Measurements from ENCODE around the gene ATP8B2.
"Not testable (repeated sequence)": the region's sequence is repeated elsewhere in the genome, so short reads cannot be mapped to it uniquely, and the experiment has no call there.

The ATP8B2 gene

GRCh38 chr1:154324669-154325582, at the start of gene ATP8B2:
Gene ATP8B2, plus strand, starts transcription at chr1:154325525. Its CDS starts 2,617 bp downstream, at chr1:154328142.
- peak within 1 kb of the TSS; percentile 87 for H3K4me3 ChIP-seq
- peak within 1 kb of the TSS; percentile 98 for H3K4me2 ChIP-seq
- H3K9me3 ChIP-seq = no peaks in the 10 kb centered on the region
- H3K36me3 ChIP-seq = peaks cover 7% of the 10 kb centered on the region
- TF ChIP-seq Cebpa-rat (IDR thresholded peaks at IDR 0.05) = no peak
- H3K4me1 ChIP-seq = peaks cover 41% of the 10 kb centered on the region
- H4K20me1 ChIP-seq = peaks cover 22% of the 10 kb centered on the region
- peak within 1 kb of the TSS; percentile 98 for H3K27ac ChIP-seq
- H3K9ac ChIP-seq = peak within 1 kb of the TSS; percentile 97
- no peaks in the 10 kb centered on the region for H3K27me3 ChIP-seq

GRCh38 chr1:154276797-154277196, 48.5 kb upstream of the ATP8B2 start:
- H3K36me3 ChIP-seq = peaks cover 47% of the 10 kb centered on the region
- no peaks in the 10 kb centered on the region for H3K27me3 ChIP-seq
- TF ChIP-seq Cebpa-rat (IDR thresholded peaks at IDR 0.05) = no peak
- no peak overlapping the region for H3K27ac ChIP-seq
- H3K4me2 ChIP-seq = no peak overlapping the region
- H3K9ac ChIP-seq = no peak overlapping the region
- H3K4me1 ChIP-seq = peaks cover 18% of the 10 kb centered on the region
- no peaks in the 10 kb centered on the region for H4K20me1 ChIP-seq
- no peak overlapping the region for H3K4me3 ChIP-seq
- H3K9me3 ChIP-seq = no peaks in the 10 kb centered on the region

GRCh38 chr1:154287591-154287990, 37.7 kb upstream of the ATP8B2 start:
- H3K27ac ChIP-seq, H3K4me2 ChIP-seq, H4K20me1 ChIP-seq, H3K27me3 ChIP-seq, H3K4me3 ChIP-seq, H3K9ac ChIP-seq, H3K36me3 ChIP-seq, H3K4me1 ChIP-seq, H3K9me3 ChIP-seq: not testable (repeated sequence)

GRCh38 chr1:154288661-154289060, 36.7 kb upstream of the ATP8B2 start:
- Histone ChIP-seq H3K9ac (no peak overlapping the region), H3K4me2 (no peak overlapping the region), H3K4me1 (no peaks in the 10 kb centered on the region), H3K4me3 (no peak overlapping the region), H3K27me3 (no peaks in the 10 kb centered on the region), H3K9me3 (peaks cover 8% of the 10 kb centered on the region), H3K36me3 (no peaks in the 10 kb centered on the region), H4K20me1 (no peaks in the 10 kb centered on the region), H3K27ac (no peak overlapping the region)
- no peak for TF ChIP-seq Cebpa-rat (IDR thresholded peaks at IDR 0.05)

GRCh38 chr1:154290921-154291320, 34.4 kb upstream of the ATP8B2 start:
- H3K4me3 ChIP-seq = no peak overlapping the region
- no peak overlapping the region for H3K27ac ChIP-seq
- peaks cover 29% of the 10 kb centered on the region for H3K9me3 ChIP-seq
- H3K4me1 ChIP-seq = no peaks in the 10 kb centered on the region
- no peaks in the 10 kb centered on the region for H3K36me3 ChIP-seq
- no peak overlapping the region for H3K9ac ChIP-seq
- no peaks in the 10 kb centered on the region for H3K27me3 ChIP-seq
- no peak overlapping the region for H3K4me2 ChIP-seq
- no peak for TF ChIP-seq Cebpa-rat (IDR thresholded peaks at IDR 0.05)
- no peaks in the 10 kb centered on the region for H4K20me1 ChIP-seq

GRCh38 chr1:154295408-154296235, 29.7 kb upstream of the ATP8B2 start:
- no peaks in the 10 kb centered on the region for H4K20me1 ChIP-seq
- H3K4me1 ChIP-seq = no peaks in the 10 kb centered on the region
- no peak overlapping the region for H3K4me3 ChIP-seq
- no peak for TF ChIP-seq Cebpa-rat (IDR thresholded peaks at IDR 0.05)
- no peaks in the 10 kb centered on the region for H3K27me3 ChIP-seq
- H3K27ac ChIP-seq = no peak overlapping the region
- peaks cover 30% of the 10 kb centered on the region for H3K9me3 ChIP-seq
- no peak overlapping the region for H3K4me2 ChIP-seq
- no peaks in the 10 kb centered on the region for H3K36me3 ChIP-seq
- no peak overlapping the region for H3K9ac ChIP-seq

GRCh38 chr1:154301582-154301981, 23.7 kb upstream of the ATP8B2 start:
- Histone ChIP-seq H3K9ac (no peak overlapping the region), H3K27me3 (no peaks in the 10 kb centered on the region), H4K20me1 (no peaks in the 10 kb centered on the region), H3K9me3 (no peaks in the 10 kb centered on the region), H3K4me2 (no peak overlapping the region), H3K4me3 (no peak overlapping the region), H3K4me1 (no peaks in the 10 kb centered on the region), H3K27ac (no peak overlapping the region), H3K36me3 (no peaks in the 10 kb centered on the region)
- no peak for TF ChIP-seq Cebpa-rat (IDR thresholded peaks at IDR 0.05)

- H3K36me3 ChIP-seq = no peaks in the 10 kb centered on the region
- no peaks in the 10 kb centered on the region for H4K20me1 ChIP-seq
- no peak overlapping the region for H3K4me3 ChIP-seq
- H3K27me3 ChIP-seq = no peaks in the 10 kb centered on the region
- H3K9ac ChIP-seq = no peak overlapping the region
- H3K4me1 ChIP-seq = no peaks in the 10 kb centered on the region
- TF ChIP-seq Cebpa-rat (IDR thresholded peaks at IDR 0.05) = no peak
- H3K9me3 ChIP-seq = peaks cover 14% of the 10 kb centered on the region
- no peak overlapping the region for H3K27ac ChIP-seq
- H3K4me2 ChIP-seq = no peak overlapping the region
Observed at GRCh38 chr1:154304664-154305337, 20.5 kb upstream of the ATP8B2 start.

GRCh38 chr1:154306151-154306550, 19.2 kb upstream of the ATP8B2 start:
- no peaks in the 10 kb centered on the region for H4K20me1 ChIP-seq
- TF ChIP-seq Cebpa-rat (IDR thresholded peaks at IDR 0.05) = no peak
- H3K9ac ChIP-seq = no peak overlapping the region
- H3K27me3 ChIP-seq = no peaks in the 10 kb centered on the region
- H3K4me1 ChIP-seq = no peaks in the 10 kb centered on the region
- peaks cover 20% of the 10 kb centered on the region for H3K9me3 ChIP-seq
- H3K4me2 ChIP-seq = no peak overlapping the region
- no peak overlapping the region for H3K4me3 ChIP-seq
- no peak overlapping the region for H3K27ac ChIP-seq
- H3K36me3 ChIP-seq = no peaks in the 10 kb centered on the region

- H3K27me3 ChIP-seq, H3K27ac ChIP-seq, H3K4me1 ChIP-seq, H3K36me3 ChIP-seq, H4K20me1 ChIP-seq, H3K9ac ChIP-seq, H3K4me3 ChIP-seq, H3K4me2 ChIP-seq: not testable (repeated sequence)
- H3K9me3 ChIP-seq = peaks cover 21% of the 10 kb centered on the region
Observed at GRCh38 chr1:154307670-154308270, 17.6 kb upstream of the ATP8B2 start.

- not testable (repeated sequence) for H4K20me1 ChIP-seq, H3K27ac ChIP-seq, H3K4me2 ChIP-seq, H3K4me3 ChIP-seq, H3K36me3 ChIP-seq, H3K9ac ChIP-seq, H3K27me3 ChIP-seq, H3K4me1 ChIP-seq
- peaks cover 21% of the 10 kb centered on the region for H3K9me3 ChIP-seq
Observed at GRCh38 chr1:154309136-154309535, 16.2 kb upstream of the ATP8B2 start.

GRCh38 chr1:154312229-154313065, 12.9 kb upstream of the ATP8B2 start:
- not testable (repeated sequence) for H3K27ac ChIP-seq, H3K4me3 ChIP-seq, H3K27me3 ChIP-seq, H3K9ac ChIP-seq, H4K20me1 ChIP-seq, H3K4me2 ChIP-seq, H3K4me1 ChIP-seq, H3K36me3 ChIP-seq
- peaks cover 44% of the 10 kb centered on the region for H3K9me3 ChIP-seq
